CD4-positive, alpha-beta T cell treated with Interleukin-15 for 4 hours (primary cell): ENCODE data around the gene NFKBIA.
"Not testable (repeated sequence)": the region's sequence is repeated elsewhere in the genome, so short reads cannot be mapped to it uniquely, and the experiment has no call there.

Source experiments
- DNase-seq: peaks from one replicate; pipeline ENCODE4 v3.0.0-alpha.2; 2020; ENCODE audit warnings: low spot score

Gene NFKBIA

GRCh38 chr14:35404449-35405303 is at the start of gene NFKBIA:
Gene NFKBIA, minus strand, starts transcription at chr14:35404749. Its CDS starts 105 bp downstream, at chr14:35404644.
- DNase-seq = peak; percentile 96

- no peak for DNase-seq
These were observed 41.9 kb upstream of the NFKBIA start for GRCh38 chr14:35446450-35446849.

GRCh38 chr14:35444104-35444503 is 39.6 kb upstream of the NFKBIA start:
- no peak for DNase-seq

- no peak for DNase-seq
These were observed 36.6 kb upstream of the NFKBIA start for GRCh38 chr14:35441160-35441559.

GRCh38 chr14:35438910-35439713 is 34.6 kb upstream of the NFKBIA start:
- DNase-seq = no peak

- DNase-seq = not testable (repeated sequence)
These were observed 33.9 kb upstream of the NFKBIA start for GRCh38 chr14:35438492-35438891.

- DNase-seq = no peak
These were observed 30.6 kb upstream of the NFKBIA start for GRCh38 chr14:35435177-35435576.

- no peak for DNase-seq
These were observed 29.3 kb upstream of the NFKBIA start for GRCh38 chr14:35433826-35434225.

- DNase-seq = no peak
These were observed 26.1 kb upstream of the NFKBIA start for GRCh38 chr14:35430459-35431199.

- DNase-seq = no peak
These were observed 25.4 kb upstream of the NFKBIA start for GRCh38 chr14:35429951-35430350.

- no peak for DNase-seq
These were observed 21.3 kb upstream of the NFKBIA start for GRCh38 chr14:35425850-35426249.

- no peak for DNase-seq
These were observed 19.1 kb upstream of the NFKBIA start for GRCh38 chr14:35423621-35424020.

- no peak for DNase-seq
These were observed 15.7 kb upstream of the NFKBIA start for GRCh38 chr14:35420036-35420811.

GRCh38 chr14:35419429-35419841 is 14.9 kb upstream of the NFKBIA start:
- DNase-seq = no peak

- DNase-seq = no peak
These were observed 13.5 kb upstream of the NFKBIA start for GRCh38 chr14:35418093-35418492.

- peak; percentile 74 for DNase-seq
These were observed 11.7 kb upstream of the NFKBIA start for GRCh38 chr14:35416108-35416750.

GRCh38 chr14:35414365-35414764 is 9.8 kb upstream of the NFKBIA start:
- DNase-seq = no peak

- no peak for DNase-seq
These were observed 7.9 kb upstream of the NFKBIA start for GRCh38 chr14:35412272-35413056.

- DNase-seq = no peak
These were observed 6.3 kb upstream of the NFKBIA start for GRCh38 chr14:35410858-35411257.

- DNase-seq = no peak
These were observed 5.0 kb upstream of the NFKBIA start for GRCh38 chr14:35409595-35409994.
